Smooth muscle cell (in vitro differentiated cells): ENCODE measurements around the gene IL12RB1. TPM values are rescaled to one million over a fixed set of nuclear protein-coding genes. Genes with fewer than 3 reads are reported as not detected.

Source experiments
- DNase-seq: peaks from one replicate; lab custom pipeline; 2025; ENCODE audit not compliant: unreplicated experiment; lab: John Stamatoyannopoulos, UW
- H2AFZ ChIP-seq: fragments of 200-600 bp; sonication (generic); 2 replicates; pipeline ENCODE4 v1.6.0; 2016; ENCODE audit warnings: antibody characterized with exemption, low read depth, mild to moderate bottlenecking
- H3F3A ChIP-seq: fragments of 200-600 bp; sonication (generic); 2 replicates; pipeline ENCODE4 v1.6.0; 2017; ENCODE audit warnings: antibody characterized with exemption, low read depth
- H3K27ac ChIP-seq: fragments of 200-600 bp; sonication (generic); 2 replicates; pipeline ENCODE4 v1.5.1; 2016; ENCODE audit warnings: low read depth, mild to moderate bottlenecking
- H3K27me3 ChIP-seq: fragments of 200-600 bp; sonication (generic); 2 replicates; pipeline ENCODE4 v1.6.1; 2016; ENCODE audit warnings: low read depth, mild to moderate bottlenecking
- H3K36me3 ChIP-seq: fragments of 200-600 bp; sonication (generic); 2 replicates; pipeline ENCODE4 v1.5.1; 2016; ENCODE audit warnings: low read depth
- H3K4me1 ChIP-seq: fragments of 200-600 bp; sonication (generic); 2 replicates; pipeline ENCODE4 v1.5.1; 2016; ENCODE audit warnings: low read depth
- H3K4me2 ChIP-seq: fragments of 200-600 bp; sonication (generic); 2 replicates; pipeline ENCODE4 v1.6.0; 2016; ENCODE audit warnings: mild to moderate bottlenecking
- H3K4me3 ChIP-seq: fragments of 200-600 bp; sonication (generic); 2 replicates; pipeline ENCODE4 v1.5.1; 2016; ENCODE audit warnings: mild to moderate bottlenecking
- H3K79me2 ChIP-seq: fragments of 200-600 bp; sonication (generic); 2 replicates; pipeline ENCODE4 v1.6.0; 2016; ENCODE audit warnings: low read depth, mild to moderate bottlenecking
- H3K9ac ChIP-seq: fragments of 200-600 bp; sonication (generic); 2 replicates; pipeline ENCODE4 v1.6.0; 2016; ENCODE audit warnings: low read depth
- H3K9me3 ChIP-seq: fragments of 200-600 bp; sonication (generic); replicated peaks from 2 replicates; pipeline ENCODE4 v1.5.1; 2016; ENCODE audit warnings: low read depth
- H4K20me1 ChIP-seq: fragments of 200-600 bp; sonication (generic); 2 replicates; pipeline ENCODE4 v1.6.0; 2016; ENCODE audit warnings: low read depth
- CTCF ChIP-seq: fragments of 200-600 bp; sonication (generic); IDR thresholded peaks from 2 replicates; pipeline ENCODE4 v1.5.1; 2017; ENCODE audit warnings: borderline replicate concordance, mild to moderate bottlenecking, antibody characterized with exemption; ENCODE audit not compliant: insufficient read depth, poor library complexity, severe bottlenecking
- WGBS: methylation state at CpG from one replicate; pipeline ENCODE4 v1.1.7; 2016; ENCODE audit warnings: low lambda C conversion rate; 5-methylcytosine and 5-hydroxymethylcytosine counted together
- polyA plus RNA-seq: library from polyadenylated mRNA; unstranded; fragments of >200 nt; fragmentation: Nextera tagmentation; extraction: Ambion mirVana; gene quantifications from 2 replicates; pipeline ENCODE4 v1.2.1, GENCODE V29; 2016
- total RNA-seq: library from RNA; depleted of rRNA; stranded (reverse); fragments of >200 nt; gene quantifications from 2 replicates; pipeline ENCODE4 v1.2.3, GENCODE V29; 2014

IL12RB1 gene
- total and polyA plus RNA-seq, 2 experiments from 2014 or later: not detected

GRCh38 chr19:18053576-18054219, 33.0 kb downstream of the IL12RB1 start:
- Histone ChIP-seq H2AFZ (no peak overlapping the region), H3F3A (no peaks in the 10 kb centered on the region), H3K79me2 (no peaks in the 10 kb centered on the region), H3K27me3 (no peaks in the 10 kb centered on the region), H3K4me1 (no peaks in the 10 kb centered on the region), H4K20me1 (no peaks in the 10 kb centered on the region), H3K36me3 (no peaks in the 10 kb centered on the region), H3K9me3 (no peaks in the 10 kb centered on the region), H3K27ac (no peak overlapping the region), H3K4me2 (no peak overlapping the region), H3K9ac (no peak overlapping the region), H3K4me3 (no peak overlapping the region)
- WGBS: 83% methylated on average over 9 of the region's 9 CpGs
- DNase-seq: no peak
- TF ChIP-seq CTCF: no peak

GRCh38 chr19:18051887-18052286, 34.8 kb downstream of the IL12RB1 start:
- Histone ChIP-seq H3K4me2 (no peak overlapping the region), H3K4me3 (no peak overlapping the region)

GRCh38 chr19:18049385-18049784, 37.3 kb downstream of the IL12RB1 start:
- Histone ChIP-seq H3K27ac (no peak overlapping the region), H3K79me2 (no peaks in the 10 kb centered on the region), H2AFZ (no peak overlapping the region), H3K27me3 (no peaks in the 10 kb centered on the region), H3K4me1 (no peaks in the 10 kb centered on the region), H3K4me2 (no peak overlapping the region), H3K9me3 (no peaks in the 10 kb centered on the region), H3K36me3 (no peaks in the 10 kb centered on the region), H3K9ac (no peak overlapping the region), H4K20me1 (no peaks in the 10 kb centered on the region), H3K4me3 (no peak overlapping the region), H3F3A (no peaks in the 10 kb centered on the region)
- no peak for TF ChIP-seq CTCF
- no peak for DNase-seq
- 93% methylated on average over 10 of the region's 10 CpGs for WGBS

More at GRCh38 chr19:18051887-18052286, 34.8 kb downstream of the IL12RB1 start:
- H3K36me3 ChIP-seq: no peaks in the 10 kb centered on the region
- H3K27me3 ChIP-seq: no peaks in the 10 kb centered on the region
- TF ChIP-seq CTCF: no peak
- no peaks in the 10 kb centered on the region for H4K20me1 ChIP-seq
- H3K4me1 ChIP-seq: no peaks in the 10 kb centered on the region
- H3F3A ChIP-seq: no peaks in the 10 kb centered on the region
- no peak overlapping the region for H3K27ac ChIP-seq
- H3K79me2 ChIP-seq: no peaks in the 10 kb centered on the region
- no peak for DNase-seq
- no peaks in the 10 kb centered on the region for H3K9me3 ChIP-seq
- 94% methylated on average over 20 of the region's 31 CpGs for WGBS
- H2AFZ ChIP-seq: no peak overlapping the region
- H3K9ac ChIP-seq: no peak overlapping the region
